NCI-H524 treated with DMSO at 0.1 percent for 48 hours (cell line): ENCODE results near the gene LRRC46.

Experiments used
- DNase-seq: peaks from one replicate; lab custom pipeline; 2025; lab: John Stamatoyannopoulos, UW

LRRC46 gene

GRCh38 chr17:47878203-47879027, 46.9 kb downstream of the LRRC46 start:
- DNase-seq: no peak

- no peak for DNase-seq
These were observed 47.6 kb downstream of the LRRC46 start for GRCh38 chr17:47879028-47879585.

GRCh38 chr17:47879776-47880454, 48.4 kb downstream of the LRRC46 start:
- DNase-seq: no peak

- DNase-seq: no peak
These were observed 50.8 kb downstream of the LRRC46 start for GRCh38 chr17:47882247-47882646.

GRCh38 chr17:47882695-47883588, 51.5 kb downstream of the LRRC46 start:
- no peak for DNase-seq

- DNase-seq: no peak
These were observed 52.3 kb downstream of the LRRC46 start for GRCh38 chr17:47883589-47884426.

- no peak for DNase-seq
These were observed 52.9 kb downstream of the LRRC46 start for GRCh38 chr17:47884427-47884740.

GRCh38 chr17:47884905-47885730, 53.6 kb downstream of the LRRC46 start:
- no peak for DNase-seq
